Measurements from ENCODE around the gene TNRC6C.
A peak's percentile ranks its signal among the peaks of the same experiment; 100 is the strongest.
"Not testable (repeated sequence)": the region's sequence is repeated elsewhere in the genome, so short reads cannot be mapped to it uniquely, and the experiment has no call there.

TNRC6C gene

DNA sequence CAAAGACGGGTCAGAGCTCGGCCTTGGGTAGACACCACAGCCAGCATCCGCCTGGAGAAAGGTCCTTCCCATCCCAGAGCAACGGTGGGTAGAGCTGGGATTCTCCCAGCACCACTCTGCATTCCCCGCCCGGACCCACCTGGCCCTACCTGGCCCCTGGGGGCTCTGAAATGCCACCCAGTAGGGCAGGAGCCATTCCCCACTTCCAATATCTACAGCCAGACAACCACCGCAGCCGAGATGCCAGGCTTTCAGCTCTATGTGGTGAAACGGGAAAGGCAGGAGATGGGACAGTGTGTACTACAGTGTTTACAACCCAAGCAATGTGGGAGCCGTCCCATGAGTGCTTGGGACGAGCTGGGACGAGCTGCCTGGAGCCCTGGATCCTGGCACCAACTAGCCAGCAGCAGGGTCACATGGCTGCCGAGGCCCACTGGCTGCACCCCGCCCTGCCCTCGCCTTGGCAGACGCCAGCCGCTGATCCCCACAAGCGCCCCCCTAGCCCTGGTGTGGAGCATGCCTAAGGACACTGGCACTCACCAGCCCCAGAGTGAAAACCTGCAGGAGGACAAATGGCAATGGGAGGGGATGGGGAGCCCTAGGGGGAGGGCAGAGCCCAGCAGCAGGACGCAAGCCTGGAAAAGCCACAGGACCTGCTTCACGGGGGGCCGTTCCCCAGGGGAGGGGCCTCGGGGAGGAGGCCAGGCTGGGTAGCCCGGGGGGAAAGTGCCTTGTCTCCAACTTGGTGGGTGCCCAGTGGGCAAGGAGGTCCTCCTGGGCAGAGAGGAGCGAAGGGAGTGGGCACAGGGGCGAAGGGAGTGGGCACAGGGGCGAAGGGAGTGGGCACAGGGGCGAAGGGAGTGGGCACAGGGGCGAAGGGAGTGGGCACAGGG, 156.6 kb downstream of the TNRC6C start:
- DNase-seq (ENCODE audit: low read depth), result no peak
- no peak for TF ChIP-seq CTCF (IDR thresholded peaks at IDR 0.05; ENCODE audit: low read depth, low read length, missing control alignments)
- no peak overlapping the region for H3K4me3 ChIP-seq (ENCODE audit: low read depth, low read length)
- in situ Hi-C loops (cut with HindIII; ENCODE audit: low sequenced_read_pairs), result loop anchor here (5.0 kb wide), 1 partner anchor 82 kb away; no protein-coding TSS in a partner anchor

GRCh38 chr17:78115803-78116202, 157.3 kb downstream of the TNRC6C start:
- H3K4me3 ChIP-seq (ENCODE audit: low read depth, low read length); in situ Hi-C loops (cut with HindIII; ENCODE audit: low sequenced_read_pairs); DNase-seq (ENCODE audit: low read depth): not testable (repeated sequence)

- DNase-seq (ENCODE audit: low read depth), result no peak
- no peak overlapping the region for H3K4me3 ChIP-seq (ENCODE audit: low read depth, low read length)
- TF ChIP-seq CTCF (IDR thresholded peaks at IDR 0.05; ENCODE audit: low read depth, low read length, missing control alignments), result no peak
- in situ Hi-C loops (cut with HindIII; ENCODE audit: low sequenced_read_pairs), result no loop called here
Measured at GRCh38 chr17:78116411-78116810, 157.9 kb downstream of the TNRC6C start.

DNA sequence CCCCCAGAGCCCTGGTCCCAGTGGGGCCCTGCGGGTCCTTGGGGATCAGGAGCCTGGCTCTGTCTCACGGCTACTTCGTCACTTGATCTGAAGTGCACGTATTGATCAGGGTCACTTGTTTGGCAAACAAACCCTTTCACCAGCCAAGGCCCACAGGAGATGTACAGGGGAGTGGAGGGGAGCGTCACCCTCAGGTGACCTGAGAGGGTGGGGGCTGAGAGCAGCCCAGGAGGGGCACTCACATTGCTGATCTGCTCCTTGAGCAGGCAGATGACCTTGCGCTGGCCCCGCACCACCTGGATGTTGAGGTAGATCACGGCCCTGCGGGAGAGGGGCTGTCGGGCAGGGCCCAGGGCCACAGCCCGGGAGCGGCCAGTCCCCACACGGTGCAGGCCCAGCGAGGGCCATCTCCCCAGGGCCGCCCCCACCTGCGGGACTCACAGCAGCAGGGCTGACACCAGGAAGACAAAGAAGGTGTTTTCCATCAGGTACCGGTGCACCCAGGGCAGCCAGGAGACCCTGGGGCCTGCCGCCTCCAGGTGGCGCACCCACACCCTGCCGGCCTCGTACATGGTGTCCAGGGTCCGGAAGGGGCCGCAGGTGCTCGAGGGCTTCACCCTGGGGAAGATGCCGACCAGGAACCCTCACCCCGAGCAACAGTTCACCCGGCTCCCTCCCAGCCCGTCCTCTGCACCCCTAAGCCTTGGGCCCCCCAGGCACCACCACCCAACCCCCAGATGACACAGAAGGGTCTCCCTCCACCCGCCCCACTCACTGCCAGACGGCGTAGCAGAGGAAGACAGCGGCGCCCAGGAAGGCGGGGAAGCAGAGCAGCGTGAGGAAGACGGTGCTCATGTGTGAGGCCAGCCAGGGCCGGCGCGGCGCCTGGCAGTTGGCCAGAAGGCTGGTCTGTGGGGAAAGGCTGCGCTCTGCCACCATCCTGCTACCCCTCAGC, 158.8 kb downstream of the TNRC6C start:
- in situ Hi-C loops (cut with HindIII; ENCODE audit: low sequenced_read_pairs), result no loop called here
- H3K4me3 ChIP-seq (ENCODE audit: low read depth, low read length), result no peak overlapping the region
- DNase-seq (ENCODE audit: low read depth), result no peak
- TF ChIP-seq CTCF (IDR thresholded peaks at IDR 0.05; ENCODE audit: low read depth, low read length, missing control alignments), result peak; percentile 46

GRCh38 chr17:78118801-78119241, 160.3 kb downstream of the TNRC6C start:
- no peak for DNase-seq (ENCODE audit: low read depth)
- in situ Hi-C loops (cut with HindIII; ENCODE audit: low sequenced_read_pairs), result no loop called here
- H3K4me3 ChIP-seq (ENCODE audit: low read depth, low read length), result no peak overlapping the region
- TF ChIP-seq CTCF (IDR thresholded peaks at IDR 0.05; ENCODE audit: low read depth, low read length, missing control alignments), result no peak

DNA sequence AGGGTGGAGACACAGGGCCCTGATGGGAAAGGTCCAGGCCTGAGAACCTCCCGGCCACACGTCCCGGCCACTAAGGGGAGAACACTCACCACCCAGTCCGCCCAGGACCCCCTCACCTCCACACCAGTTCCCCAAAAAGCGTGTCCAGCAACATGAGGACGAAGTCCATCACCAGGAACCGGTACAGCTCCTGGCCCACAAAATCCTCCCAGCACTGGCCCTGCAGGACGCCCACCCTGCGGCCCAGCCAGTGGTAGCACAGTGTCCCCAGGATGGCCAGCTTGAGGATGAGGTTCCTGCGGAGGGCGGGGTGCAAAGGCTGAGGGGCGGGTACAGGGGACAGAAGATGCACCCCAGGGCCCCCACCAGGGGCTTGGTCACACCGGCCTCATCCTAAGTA, 162.0 kb downstream of the TNRC6C start:
- H3K4me3 ChIP-seq (ENCODE audit: low read depth, low read length), result no peak overlapping the region
- no peak for TF ChIP-seq CTCF (IDR thresholded peaks at IDR 0.05; ENCODE audit: low read depth, low read length, missing control alignments)
- in situ Hi-C loops (cut with HindIII; ENCODE audit: low sequenced_read_pairs), result no loop called here
- no peak for DNase-seq (ENCODE audit: low read depth)
